NOMO-1 treated with DMSO at 0.1 percent for 48 hours (cell line): ENCODE data around the gene KLHL15.
"Not testable (repeated sequence)": the region's sequence is repeated elsewhere in the genome, so short reads cannot be mapped to it uniquely, and the experiment has no call there.

Experiments used
- DNase-seq: peaks from one replicate; lab custom pipeline; 2025; ENCODE audit not compliant: unreplicated experiment; lab: John Stamatoyannopoulos, UW

Gene KLHL15, protein sequence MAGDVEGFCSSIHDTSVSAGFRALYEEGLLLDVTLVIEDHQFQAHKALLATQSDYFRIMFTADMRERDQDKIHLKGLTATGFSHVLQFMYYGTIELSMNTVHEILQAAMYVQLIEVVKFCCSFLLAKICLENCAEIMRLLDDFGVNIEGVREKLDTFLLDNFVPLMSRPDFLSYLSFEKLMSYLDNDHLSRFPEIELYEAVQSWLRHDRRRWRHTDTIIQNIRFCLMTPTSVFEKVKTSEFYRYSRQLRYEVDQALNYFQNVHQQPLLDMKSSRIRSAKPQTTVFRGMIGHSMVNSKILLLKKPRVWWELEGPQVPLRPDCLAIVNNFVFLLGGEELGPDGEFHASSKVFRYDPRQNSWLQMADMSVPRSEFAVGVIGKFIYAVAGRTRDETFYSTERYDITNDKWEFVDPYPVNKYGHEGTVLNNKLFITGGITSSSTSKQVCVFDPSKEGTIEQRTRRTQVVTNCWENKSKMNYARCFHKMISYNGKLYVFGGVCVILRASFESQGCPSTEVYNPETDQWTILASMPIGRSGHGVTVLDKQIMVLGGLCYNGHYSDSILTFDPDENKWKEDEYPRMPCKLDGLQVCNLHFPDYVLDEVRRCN

DNA sequence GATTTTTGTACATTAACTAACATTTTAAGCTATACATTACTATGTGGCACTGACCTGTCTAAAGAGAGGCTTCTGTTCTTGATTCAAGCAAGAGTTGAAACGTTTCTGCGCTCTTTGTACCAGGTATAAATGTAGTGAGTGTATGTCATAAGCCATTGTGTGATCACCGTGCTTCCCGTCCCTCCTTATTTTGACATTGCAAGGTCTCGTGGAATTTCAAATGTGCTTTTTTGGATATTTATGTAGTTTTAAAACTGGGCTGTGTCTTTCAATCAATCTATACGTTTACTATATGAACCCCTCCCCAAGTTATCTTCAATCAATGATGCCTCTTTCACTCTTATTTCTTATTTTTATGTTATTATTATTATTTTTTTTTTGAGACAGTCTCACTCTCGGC is at the start of gene KLHL15:
Gene KLHL15, minus strand, starts transcription at position 101 of the 400 bp plus-strand sequence. CDS start 20,493 bp downstream, outside the sequence.
- no peak for DNase-seq

DNA sequence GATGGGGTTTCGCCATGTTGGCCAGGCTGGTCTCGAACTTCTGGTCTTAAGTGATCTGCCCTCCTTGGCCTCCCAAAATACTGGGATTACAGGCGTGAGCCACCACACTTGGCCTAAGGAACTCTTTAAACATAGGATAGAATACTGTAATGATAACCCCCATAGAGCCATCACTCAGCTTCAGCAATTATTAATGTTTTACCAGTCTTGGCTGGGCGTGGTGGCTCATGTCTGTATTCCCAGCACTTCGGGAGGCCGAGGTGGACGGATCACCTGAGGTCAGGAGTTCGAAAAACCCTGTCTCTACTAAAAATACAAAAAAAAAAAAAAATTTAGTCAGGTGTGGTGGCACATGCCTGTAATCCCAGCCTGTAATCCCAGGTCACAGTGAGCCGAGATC is 42.9 kb upstream of the KLHL15 start:
- DNase-seq, result no peak

DNA sequence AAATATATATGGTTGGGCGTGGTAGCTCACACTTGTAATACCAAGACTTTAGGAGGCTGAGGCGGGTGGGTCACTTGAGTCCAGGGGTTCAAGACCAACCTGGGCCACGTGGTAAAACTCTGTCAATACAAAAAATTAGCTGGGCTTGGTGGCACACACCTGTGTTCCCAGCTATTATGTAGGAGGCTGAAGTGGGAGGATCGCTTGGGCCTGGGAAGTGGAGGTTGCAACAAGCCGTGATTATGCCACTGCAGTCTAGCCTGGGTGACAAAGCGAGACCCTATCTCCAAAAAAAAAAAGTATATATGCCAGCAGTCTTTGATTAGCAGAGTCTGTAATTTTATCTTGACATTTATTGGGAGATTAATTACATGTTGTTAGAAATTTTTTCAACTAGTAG is 36.5 kb upstream of the KLHL15 start:
- DNase-seq, result no peak

DNA sequence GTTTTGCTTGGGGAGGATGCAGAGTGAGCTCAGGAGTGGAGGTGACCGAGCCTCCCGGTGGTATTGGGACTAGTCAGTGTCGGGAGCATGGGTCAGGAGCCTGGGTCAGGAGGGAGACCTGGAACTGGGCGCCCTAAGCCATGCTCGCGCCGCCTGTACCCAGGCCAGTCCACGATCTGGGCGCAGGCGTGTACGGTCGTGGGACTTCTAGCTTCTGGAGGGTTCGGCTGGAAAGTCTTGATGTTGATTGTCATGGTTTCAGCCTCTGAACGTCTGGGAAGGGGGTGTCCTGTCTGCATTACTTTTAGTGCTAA is 28.0 kb upstream of the KLHL15 start:
- no peak for DNase-seq

DNA sequence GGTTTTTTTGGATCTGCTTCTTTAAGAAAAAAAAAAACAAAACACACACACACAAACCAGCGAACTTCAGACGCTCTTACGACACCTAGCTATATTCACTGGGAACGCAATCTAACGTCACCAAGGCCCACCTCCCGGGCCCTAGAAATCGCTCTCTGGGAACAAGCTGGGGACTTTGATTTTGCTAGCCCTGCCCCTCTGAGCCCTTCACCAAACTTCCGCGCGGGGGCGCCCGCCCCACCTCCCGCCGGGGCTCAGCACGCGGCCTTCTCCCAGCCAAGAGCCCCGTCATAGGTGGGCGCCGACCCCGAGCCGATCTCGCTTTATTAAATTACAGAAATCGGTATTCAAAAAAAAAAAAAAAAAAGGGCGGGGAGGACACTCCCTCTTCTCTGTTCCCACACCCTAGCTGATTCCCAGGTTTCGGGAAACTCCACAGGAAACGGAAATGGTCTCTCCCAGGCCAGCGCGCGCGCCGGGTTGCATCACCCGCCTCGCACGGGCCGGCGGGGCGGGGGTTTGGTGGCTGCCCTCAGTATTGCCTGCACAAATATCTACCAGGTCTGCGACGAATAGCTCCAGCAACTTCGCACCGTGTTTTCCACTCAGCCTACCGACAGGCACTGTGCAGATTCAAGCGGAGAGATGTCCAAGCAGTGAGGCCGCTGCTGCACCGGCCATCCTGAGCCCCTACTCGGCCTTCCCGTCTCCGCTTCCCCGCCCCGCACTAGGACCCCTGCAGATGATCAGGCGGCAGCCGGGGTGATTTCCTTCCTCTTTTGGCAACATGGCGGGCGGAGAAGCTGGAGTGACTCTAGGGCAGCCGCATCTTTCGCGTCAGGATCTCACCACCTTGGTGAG is 27.4 kb upstream of the KLHL15 start, which contains the start of gene EIF2S3:
Gene EIF2S3, plus strand, starts transcription at position 775 of the 861 bp plus-strand sequence. Its CDS starts 13 bp downstream, at position 788.
- DNase-seq, result peak; percentile 97

DNA sequence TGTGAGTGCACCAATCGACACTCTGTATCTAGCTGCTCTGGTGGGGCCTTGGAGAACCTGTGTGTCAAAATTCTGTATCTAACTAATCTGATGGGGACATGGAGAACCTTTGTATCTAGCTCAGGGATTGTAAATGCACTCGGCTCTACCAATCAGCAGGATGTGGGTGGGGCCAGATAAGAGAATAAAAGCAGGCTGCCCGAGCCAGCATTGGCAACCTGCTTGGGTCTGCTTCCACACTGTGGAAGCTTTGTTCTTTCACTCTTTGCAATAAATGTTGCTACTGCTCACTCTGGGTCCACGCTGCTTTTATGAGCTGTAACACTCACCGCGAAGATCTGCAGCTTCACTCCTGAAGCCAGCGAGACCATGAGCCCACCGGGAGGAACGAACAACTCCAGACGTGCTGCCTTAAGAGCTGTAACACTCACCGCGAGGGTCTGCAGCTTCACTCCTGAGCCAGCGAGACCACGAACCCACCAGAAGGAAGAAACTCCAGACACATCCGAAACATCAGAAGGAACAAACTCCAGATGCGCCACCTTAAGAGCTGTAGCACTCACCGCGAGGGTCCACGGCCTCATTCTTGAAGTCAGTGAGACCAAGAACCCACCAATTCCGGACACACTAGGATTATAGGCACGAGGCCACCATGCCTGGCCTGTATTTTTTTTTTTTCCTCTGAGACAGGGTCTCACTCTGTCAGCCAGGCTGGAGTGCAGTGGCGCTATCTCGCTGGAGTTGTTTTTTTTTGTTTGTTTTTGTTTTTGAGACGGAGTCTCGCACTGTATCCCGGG is 23.7 kb upstream of the KLHL15 start:
- DNase-seq, result not testable (repeated sequence)

DNA sequence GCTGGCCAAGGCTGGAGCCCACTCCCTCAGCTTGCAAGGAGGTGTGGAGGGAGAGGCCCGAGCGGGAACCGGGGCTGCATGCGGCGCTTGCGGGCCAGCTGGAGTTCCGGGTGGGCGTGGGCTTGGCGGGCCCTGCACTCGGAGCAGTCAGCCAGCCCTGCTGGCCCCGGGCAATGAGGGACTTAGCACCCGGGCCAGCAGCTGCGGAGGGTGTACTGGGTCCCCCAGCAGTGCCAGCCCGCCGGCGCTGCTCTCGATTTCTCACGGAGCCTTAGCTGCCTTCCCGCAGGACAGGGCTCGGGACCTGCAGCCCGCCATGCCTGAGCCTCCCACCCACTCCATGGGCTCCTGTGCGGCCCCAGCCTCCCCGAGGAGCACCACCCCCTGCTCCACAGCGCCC is 22.7 kb upstream of the KLHL15 start:
- not testable (repeated sequence) for DNase-seq

DNA sequence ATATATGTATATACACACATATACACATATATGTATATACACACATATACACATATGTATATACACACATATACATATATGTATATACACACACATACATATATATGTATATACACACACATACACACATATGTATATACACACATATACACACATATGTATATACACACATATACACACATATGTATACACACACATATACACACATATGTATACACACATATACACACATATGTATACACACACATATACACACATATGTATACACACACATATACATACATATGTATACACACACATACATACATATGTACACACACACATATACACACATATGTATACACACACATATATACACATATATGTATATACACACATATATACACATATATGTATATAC is 19.1 kb upstream of the KLHL15 start:
- not testable (repeated sequence) for DNase-seq

DNA sequence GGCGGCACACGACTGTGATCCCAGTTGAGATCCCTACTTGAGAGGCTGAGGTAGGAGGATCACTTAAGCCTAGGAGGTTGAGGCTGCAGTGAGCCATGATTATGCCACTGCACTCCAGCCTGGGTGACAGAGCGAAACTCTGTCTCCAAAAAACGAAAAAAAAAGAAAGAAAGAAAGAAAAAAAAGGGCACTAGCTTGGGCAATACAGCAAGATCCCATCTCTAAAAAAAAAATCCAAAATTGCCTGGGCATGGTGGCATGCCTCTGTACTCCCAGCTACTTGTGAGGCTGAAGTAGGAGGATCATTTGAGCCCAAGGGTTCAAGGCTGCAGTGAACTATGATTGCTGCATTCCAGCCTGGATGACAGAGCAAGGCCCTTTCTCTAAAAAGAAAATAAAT is 10.7 kb upstream of the KLHL15 start:
- no peak for DNase-seq

DNA sequence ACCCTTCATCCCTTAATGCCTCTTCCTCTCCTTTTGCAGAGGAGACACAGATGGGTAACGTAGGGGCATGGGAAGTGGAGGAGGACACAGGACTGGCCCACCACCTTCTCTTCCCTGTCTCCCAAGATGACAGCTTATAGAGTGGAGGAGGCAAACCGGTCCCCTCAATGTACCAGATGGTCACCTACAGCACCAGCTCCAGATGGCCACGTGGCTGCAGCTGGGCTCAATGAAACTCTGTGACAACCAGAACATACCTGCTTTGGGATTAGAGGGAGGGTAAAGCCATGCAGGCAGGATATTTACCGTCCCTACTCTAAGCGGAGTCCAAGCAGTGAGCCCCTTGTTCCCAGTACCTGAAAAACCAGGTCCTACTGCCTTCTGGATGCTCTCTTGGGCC is 7.5 kb upstream of the KLHL15 start:
- no peak for DNase-seq

DNA sequence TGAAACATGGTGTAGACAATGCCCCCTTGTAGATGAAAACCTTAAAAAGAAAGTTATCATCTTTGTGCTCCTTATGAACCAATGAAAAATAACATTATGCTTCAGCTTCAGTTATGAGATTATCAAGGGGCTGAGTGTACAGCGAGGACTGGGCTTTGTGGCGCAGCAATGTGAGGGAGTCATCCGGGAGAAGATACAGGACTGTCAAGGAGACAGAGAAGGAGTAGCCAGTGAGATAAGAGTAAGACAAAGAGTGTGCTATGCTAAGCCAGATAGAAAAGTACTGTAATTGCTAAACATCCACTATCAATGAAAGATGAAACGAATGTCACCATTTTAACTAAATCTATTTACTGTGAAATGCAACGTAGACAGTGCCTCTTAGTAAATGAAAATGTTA is 3.6 kb upstream of the KLHL15 start:
- no peak for DNase-seq

DNA sequence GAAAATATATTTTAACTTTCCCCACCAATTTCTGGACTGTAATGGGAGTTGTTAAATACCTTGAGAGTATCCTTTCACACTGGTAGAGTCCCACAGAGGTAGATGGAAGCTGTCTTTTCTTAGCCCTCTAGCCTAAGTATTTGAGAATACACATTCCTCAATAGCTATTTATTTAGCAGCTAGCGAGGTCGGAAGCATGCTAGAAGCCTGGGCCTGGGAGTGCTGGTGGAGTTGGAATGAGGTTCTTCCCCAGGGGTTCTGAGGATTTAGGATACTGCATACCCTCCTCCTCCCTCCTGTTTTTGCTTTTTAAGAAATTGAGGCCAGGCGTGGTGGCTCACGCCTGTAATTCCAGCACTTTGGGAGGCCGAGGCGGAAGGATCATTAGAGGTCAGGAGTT is 999 bp upstream of the KLHL15 start:
- no peak for DNase-seq

DNA sequence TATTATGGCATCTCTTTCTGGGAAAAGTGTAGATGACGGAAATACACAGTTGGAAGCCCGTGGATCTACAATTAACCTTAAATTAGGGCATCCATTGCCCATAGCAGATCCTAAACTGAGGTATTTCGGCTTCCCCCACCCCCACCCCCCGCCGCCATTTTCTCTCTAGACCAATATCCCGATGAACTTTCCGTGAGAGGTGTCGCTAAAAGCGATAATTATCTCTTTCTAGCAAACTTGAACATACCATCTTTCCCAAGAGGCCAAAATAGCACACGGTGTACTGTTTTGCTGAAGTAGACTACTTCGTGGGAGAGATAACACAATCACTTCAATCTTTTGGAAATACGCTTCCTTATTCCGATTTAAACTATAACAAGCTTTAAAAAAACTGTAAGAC is 554 bp downstream of the KLHL15 start:
- DNase-seq, result no peak

DNA sequence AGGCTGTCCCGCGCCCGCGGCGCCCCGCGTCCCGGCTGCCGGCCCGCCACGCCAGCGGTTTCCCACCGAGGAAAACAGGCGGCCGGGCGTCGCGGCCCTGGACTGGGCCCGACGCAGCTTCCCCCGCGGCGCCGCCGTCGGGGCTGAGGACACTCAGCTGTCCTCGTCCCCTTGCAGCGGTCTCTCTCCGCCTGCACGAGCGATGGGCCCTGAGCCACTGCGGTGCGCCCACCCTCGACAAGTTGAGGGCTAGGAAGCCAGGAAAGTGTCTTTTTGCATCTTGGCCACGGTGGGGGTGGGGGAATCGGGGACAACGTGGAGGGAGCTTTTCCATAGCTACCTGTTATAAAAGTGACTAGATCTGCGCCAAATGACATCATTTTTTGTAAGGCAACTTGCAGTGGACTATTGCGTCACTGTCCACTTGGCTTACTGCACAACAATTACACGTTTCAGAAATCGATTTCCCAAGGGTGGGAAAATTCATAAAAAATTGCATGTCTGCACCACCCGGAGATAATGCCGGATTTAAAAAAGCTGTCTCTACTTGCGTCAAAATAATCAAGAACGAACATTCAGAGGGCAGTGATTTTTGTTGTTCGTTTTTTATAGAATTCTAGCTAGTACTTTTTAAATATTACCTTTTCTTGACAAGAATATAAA is 1.1 kb downstream of the KLHL15 start:
- DNase-seq, result peak; percentile 17

DNA sequence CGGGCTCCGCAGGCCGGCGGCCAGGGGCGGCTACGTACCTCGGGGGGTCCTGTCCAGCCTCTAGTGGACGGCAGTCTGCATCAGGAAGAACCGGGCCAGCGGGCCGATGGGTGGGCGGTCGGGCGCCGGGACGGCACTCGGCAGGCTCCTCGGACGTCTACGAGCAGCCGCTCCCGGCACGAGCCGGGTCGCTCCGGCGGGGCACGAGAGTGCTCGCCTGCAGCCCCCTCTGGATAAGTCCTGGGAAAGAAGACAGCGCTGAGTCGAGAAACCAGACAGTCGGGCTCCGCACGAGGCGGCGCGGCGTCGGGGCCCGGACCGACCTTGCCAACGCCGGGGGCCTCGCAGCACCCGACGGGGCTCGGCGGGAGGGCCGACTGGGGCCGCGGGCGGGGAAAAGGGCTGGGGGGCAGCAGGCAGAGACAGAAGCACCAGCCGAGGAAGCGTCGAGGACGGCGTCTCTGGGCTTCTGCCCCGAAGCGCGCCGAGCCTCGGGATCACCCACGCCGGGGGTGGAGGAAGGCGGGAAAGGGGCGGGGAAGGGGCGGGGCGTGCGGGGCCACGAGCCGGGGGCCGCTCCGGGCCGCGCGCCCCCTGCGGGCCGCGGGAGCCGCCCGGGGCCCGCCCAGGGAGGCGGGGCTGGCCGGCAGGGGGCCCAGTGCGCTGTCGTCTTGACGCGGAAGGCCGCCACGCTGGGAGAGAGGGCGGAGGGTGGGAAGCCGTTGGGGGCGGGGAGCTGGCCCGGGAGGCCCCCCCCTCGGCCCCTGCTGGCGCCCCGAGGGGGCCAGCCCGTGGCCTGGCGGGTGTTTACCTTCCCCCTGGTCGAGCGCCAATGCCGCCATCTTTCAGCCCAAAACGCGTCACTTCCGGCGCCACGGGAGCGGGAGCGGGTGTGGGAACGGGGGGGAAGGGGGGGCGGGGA is 1.9 kb downstream of the KLHL15 start:
- peak; percentile 82 for DNase-seq

DNA sequence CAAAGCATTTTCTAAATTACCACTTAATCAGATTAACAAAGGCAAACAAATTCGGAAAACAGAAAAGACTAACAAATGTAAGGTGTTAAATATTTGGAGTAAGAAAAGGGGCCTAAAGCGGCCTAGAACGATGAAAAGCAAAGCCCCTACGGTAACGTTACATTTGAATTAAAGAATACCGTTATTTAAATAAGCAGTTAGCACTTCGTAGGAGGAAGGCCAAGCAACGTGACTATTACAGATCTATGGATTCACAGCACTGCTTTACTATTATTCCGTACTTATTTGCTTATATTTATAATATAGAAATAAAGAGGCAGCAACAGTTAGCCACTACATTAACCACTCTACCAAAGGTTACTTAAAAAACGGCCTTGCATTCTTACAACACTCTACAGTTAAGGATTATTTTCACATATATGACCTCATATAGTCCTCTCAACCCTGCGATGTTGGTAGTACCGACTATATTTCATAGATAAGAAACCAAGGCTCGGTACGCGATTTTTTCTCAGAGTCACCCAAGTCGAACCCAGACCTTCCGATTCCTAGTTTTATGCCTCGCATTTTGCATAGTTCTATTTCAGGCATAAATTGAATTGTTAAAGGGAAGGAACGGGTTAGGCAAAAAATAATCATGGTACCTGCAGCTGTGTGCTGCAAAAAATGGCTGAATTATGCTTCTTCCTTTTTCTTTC is 2.9 kb downstream of the KLHL15 start:
- no peak for DNase-seq

DNA sequence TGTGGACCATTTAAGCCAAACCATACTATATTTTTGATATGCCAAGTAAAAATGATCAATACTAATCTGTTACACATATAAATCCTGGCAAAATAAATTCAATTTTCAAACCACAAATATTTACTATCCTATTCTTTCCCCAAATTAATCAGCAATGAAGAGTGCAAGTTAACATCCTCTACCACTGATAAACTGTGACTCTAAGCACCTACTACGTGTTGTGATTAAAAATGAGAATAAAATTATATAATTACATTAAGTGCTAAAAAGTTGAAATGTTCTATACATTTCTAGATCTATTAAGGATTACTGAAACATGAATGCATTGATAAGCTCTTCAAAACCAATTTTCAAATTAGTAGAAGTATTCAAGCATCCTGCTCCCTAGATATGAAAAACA is 3.4 kb downstream of the KLHL15 start:
- no peak for DNase-seq

DNA sequence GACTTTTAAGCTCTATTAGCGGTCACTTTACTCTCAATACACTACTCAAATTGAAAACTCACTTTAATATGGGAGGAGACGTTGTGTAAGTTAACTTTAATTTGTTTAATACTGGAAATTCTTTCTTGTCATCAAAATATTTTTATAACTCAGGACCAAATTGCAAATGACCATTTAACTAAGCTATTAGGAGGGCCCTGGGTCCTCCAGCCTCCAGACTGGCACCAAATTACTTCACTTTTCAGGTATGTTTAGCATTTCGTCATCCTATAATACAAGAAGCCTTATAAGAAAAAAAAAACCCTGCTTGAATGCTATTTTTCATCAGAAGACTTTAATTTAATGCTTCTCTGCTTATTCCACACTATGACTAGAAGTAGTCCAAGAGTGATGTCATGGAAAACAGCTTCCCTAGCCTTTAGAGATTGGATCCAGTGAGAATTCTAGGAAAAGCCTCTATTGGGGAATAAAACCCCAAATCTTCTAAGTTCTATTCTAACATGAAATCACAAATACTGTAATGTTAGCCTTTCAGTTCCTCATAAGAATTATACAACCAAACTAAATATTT is 6.6 kb downstream of the KLHL15 start:
- DNase-seq, result no peak
